ENCODE data around the gene CCR4.
"Not testable (repeated sequence)": the region's sequence is repeated elsewhere in the genome, so short reads cannot be mapped to it uniquely, and the experiment has no call there.

CCR4 gene

GRCh38 chr3:32951410-32951811, at the start of gene CCR4:
Gene CCR4 (plus strand): TSS chr3:32951644. CDS start chr3:32953423, 1,779 bp downstream.
- DNase-seq (ENCODE audit: low spot score) = no peak

GRCh38 chr3:32902887-32903371, 48.5 kb upstream of the CCR4 start:
- DNase-seq (ENCODE audit: low spot score) = not testable (repeated sequence)

- DNase-seq (ENCODE audit: low spot score) = no peak
Observed at GRCh38 chr3:32903953-32904352, 47.5 kb upstream of the CCR4 start.

GRCh38 chr3:32909999-32910398, 41.4 kb upstream of the CCR4 start:
- DNase-seq (ENCODE audit: low spot score) = no peak

GRCh38 chr3:32910954-32911353, 40.5 kb upstream of the CCR4 start:
- DNase-seq (ENCODE audit: low spot score) = no peak

GRCh38 chr3:32912046-32912445, 39.4 kb upstream of the CCR4 start:
- DNase-seq (ENCODE audit: low spot score) = no peak

GRCh38 chr3:32913790-32914446, 37.5 kb upstream of the CCR4 start:
- DNase-seq (ENCODE audit: low spot score) = no peak

- no peak for DNase-seq (ENCODE audit: low spot score)
Observed at GRCh38 chr3:32919920-32920319, 31.5 kb upstream of the CCR4 start.

GRCh38 chr3:32922078-32922477, 29.4 kb upstream of the CCR4 start:
- no peak for DNase-seq (ENCODE audit: low spot score)

- DNase-seq (ENCODE audit: low spot score) = no peak
Observed at GRCh38 chr3:32930161-32930560, 21.3 kb upstream of the CCR4 start.

- not testable (repeated sequence) for DNase-seq (ENCODE audit: low spot score)
Observed at GRCh38 chr3:32931273-32931672, 20.2 kb upstream of the CCR4 start.

GRCh38 chr3:32934150-32934742, 17.2 kb upstream of the CCR4 start:
- peak; percentile 64 for DNase-seq (ENCODE audit: low spot score)

GRCh38 chr3:32937331-32937730, 14.1 kb upstream of the CCR4 start:
- DNase-seq (ENCODE audit: low spot score) = peak; percentile 71

GRCh38 chr3:32939531-32940284, 11.7 kb upstream of the CCR4 start:
- DNase-seq (ENCODE audit: low spot score) = not testable (repeated sequence)

GRCh38 chr3:32940726-32941125, 10.7 kb upstream of the CCR4 start:
- no peak for DNase-seq (ENCODE audit: low spot score)

GRCh38 chr3:32945136-32945535, 6.3 kb upstream of the CCR4 start:
- DNase-seq (ENCODE audit: low spot score) = no peak

- DNase-seq (ENCODE audit: low spot score) = not testable (repeated sequence)
Observed at GRCh38 chr3:32945598-32945997, 5.8 kb upstream of the CCR4 start.

GRCh38 chr3:32946973-32947788, 4.3 kb upstream of the CCR4 start:
- no peak for DNase-seq (ENCODE audit: low spot score)

- DNase-seq (ENCODE audit: low spot score) = peak; percentile 63
Observed at GRCh38 chr3:32947789-32948238, 3.6 kb upstream of the CCR4 start.

- no peak for DNase-seq (ENCODE audit: low spot score)
Observed at GRCh38 chr3:32948625-32949445, 2.6 kb upstream of the CCR4 start.

GRCh38 chr3:32950516-32950915, 928 bp upstream of the CCR4 start:
- DNase-seq (ENCODE audit: low spot score) = no peak

Data from HuH-7 (cell line).